GM12865 (cell line): Measurements from ENCODE around the gene C18orf54.

Experiments used
- DNase-seq: peaks from one replicate; pipeline ENCODE4 v3.0.0; 2010; ENCODE audit warnings: low read depth
- H3K4me3 ChIP-seq: 2 replicates; pipeline ENCODE4 v1.5.1; 2011; ENCODE audit warnings: mild to moderate bottlenecking, low read depth, low read length, control low read depth
- TF ChIP-seq, protein P1 (sequence below): IDR thresholded peaks from 2 replicates; pipeline ENCODE4 v1.5.1; 2011; ENCODE audit warnings: low read length, control low read depth, low read depth, inconsistent platforms; ENCODE audit not compliant: insufficient read depth; ENCODE audit errors: missing control alignments

Gene C18orf54

DNA sequence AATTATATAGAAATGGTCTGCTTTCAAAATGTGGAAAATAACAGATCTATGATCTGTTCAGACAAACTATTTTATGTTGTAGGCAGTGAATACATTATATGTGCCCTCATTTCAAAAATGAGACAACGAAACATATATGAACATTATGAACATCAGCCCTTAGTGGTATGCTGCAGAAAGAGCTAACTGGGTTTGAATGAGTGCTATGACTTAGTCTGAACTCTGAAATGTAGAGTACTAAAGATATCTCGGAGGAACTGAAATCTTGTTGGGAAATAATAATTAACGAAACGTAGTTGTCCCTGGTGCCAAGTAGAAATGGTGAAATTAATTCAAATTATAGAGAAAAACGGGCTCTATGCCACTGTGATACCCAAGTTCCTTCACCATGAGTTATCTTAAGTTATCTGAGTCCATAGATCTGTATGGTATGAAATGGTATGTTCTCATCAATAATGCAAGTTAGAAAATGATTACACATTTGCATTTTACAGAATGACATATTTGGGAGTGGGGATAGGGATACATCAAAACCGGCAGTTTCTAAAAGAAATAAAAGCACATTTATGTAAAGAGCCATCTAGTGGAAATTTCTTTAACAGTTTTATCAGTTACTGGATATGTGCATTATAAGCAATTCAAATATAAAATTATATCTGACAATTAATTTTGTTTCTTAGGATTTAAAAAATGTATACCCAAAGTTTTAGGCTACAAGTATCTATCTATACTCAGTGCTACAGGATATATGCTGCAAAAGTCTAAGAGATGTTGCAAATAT, 26.7 kb upstream of the C18orf54 start:
- DNase-seq, result no peak
- TF ChIP-seq, protein P1, sequence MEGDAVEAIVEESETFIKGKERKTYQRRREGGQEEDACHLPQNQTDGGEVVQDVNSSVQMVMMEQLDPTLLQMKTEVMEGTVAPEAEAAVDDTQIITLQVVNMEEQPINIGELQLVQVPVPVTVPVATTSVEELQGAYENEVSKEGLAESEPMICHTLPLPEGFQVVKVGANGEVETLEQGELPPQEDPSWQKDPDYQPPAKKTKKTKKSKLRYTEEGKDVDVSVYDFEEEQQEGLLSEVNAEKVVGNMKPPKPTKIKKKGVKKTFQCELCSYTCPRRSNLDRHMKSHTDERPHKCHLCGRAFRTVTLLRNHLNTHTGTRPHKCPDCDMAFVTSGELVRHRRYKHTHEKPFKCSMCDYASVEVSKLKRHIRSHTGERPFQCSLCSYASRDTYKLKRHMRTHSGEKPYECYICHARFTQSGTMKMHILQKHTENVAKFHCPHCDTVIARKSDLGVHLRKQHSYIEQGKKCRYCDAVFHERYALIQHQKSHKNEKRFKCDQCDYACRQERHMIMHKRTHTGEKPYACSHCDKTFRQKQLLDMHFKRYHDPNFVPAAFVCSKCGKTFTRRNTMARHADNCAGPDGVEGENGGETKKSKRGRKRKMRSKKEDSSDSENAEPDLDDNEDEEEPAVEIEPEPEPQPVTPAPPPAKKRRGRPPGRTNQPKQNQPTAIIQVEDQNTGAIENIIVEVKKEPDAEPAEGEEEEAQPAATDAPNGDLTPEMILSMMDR, result no peak
- no peak overlapping the region for H3K4me3 ChIP-seq

GRCh38 chr18:54335638-54336173, 22.0 kb upstream of the C18orf54 start:
- DNase-seq, result no peak
- H3K4me3 ChIP-seq, result no peak overlapping the region
- TF ChIP-seq, protein P1, result no peak

DNA sequence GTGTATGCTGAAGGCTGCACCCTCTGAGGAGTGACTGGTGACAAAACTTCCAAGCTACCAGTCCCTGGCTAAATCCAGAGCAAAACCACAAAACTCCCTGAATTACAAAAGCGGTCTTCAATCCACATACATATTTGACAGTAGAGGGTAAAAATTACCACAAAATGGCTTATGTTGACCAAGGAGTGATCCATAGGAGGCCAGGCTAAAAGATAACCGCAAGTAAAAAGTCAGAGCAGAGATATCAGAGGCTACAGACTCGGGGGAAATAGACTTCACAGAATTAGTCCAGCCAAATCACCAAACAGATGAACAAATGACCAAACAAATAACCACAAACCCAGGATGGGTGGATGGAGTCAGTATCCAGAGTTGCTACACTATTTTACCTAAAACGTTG, 19.5 kb upstream of the C18orf54 start:
- DNase-seq, result no peak
- H3K4me3 ChIP-seq, result no peak overlapping the region
- TF ChIP-seq, protein P1, result no peak

DNA sequence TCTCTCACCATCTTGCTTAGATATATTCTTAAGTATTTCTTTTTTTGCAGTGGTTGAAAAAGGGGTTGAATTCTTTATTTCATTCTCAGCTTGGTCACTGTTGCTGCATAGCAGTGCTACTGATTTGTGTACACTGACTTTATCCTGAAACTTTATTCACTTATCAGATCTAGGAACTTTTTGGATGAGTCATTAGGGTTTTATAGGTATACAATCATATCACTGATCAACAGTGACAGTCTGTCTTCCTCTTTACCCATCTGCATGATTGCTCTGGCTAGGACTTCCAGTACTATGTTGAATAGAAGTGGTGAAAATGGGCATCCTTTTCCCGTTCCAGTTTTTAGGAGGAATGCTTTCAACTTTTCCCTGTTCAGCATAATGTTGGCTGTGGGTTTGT, 6.5 kb upstream of the C18orf54 start:
- H3K4me3 ChIP-seq, result no peak overlapping the region
- TF ChIP-seq, protein P1, result no peak
- DNase-seq, result no peak

GRCh38 chr18:54357082-54357659, 535 bp upstream of the C18orf54 start:
- DNase-seq, result no peak
- H3K4me3 ChIP-seq, result peak overlapping the region; percentile 82
- TF ChIP-seq, protein P1, result no peak

GRCh38 chr18:54358495-54359040, 862 bp downstream of the C18orf54 start:
- peak overlapping the region; percentile 82 for H3K4me3 ChIP-seq
- TF ChIP-seq, protein P1, result no peak
- peak; percentile 2 for DNase-seq

GRCh38 chr18:54359233-54359632, 1.5 kb downstream of the C18orf54 start:
- TF ChIP-seq, protein P1, result no peak
- DNase-seq, result no peak
- H3K4me3 ChIP-seq, result peak overlapping the region; percentile 82
